GM12878 (cell line): Measurements from ENCODE around the gene TNK1. TPM values are rescaled to one million over a fixed set of nuclear protein-coding genes. Genes with fewer than 3 reads are reported as not detected.

Experiments
- ATAC-seq: fragments of 200-7000 bp; cut with Tn5 transposase; 3 replicates; pipeline ENCODE4 v1.9.1; 2020; ENCODE audit warnings: mild to moderate bottlenecking, moderate library complexity
- BruUV-seq: library from RNA; stranded (reverse); fragments of 400-500 nt; replicated peaks from 2 replicates; lab custom pipeline; 2021; lab: Mats Ljungman, UMichigan
- CTCF ChIA-PET: fragments of 300-600 bp; sonication (Branson Sonifier 250); formaldehyde crosslinking; extraction: SDS; loops from one replicate; lab custom pipeline; 2021; ENCODE audit warnings: inconsistent platforms; lab: Yijun Ruan, JAX
- POLR2A ChIA-PET: fragments of 350-600 bp; formaldehyde crosslinking; extraction: SDS; loops from one replicate; lab custom pipeline; 2021; ENCODE audit warnings: inconsistent platforms; lab: Charles Lee
- RAD21 ChIA-PET: fragments of 300-600 bp; sonication (Branson Sonifier 250); formaldehyde crosslinking; loops from one replicate; lab custom pipeline; 2023; ENCODE audit warnings: antibody characterized with exemption; ENCODE audit not compliant: unreplicated experiment; lab: Charles Lee
- SMC1A ChIA-PET: fragments of 300-600 bp; sonication (Branson Sonifier 250); formaldehyde crosslinking; loops from one replicate; lab custom pipeline; 2023; ENCODE audit not compliant: unreplicated experiment, uncharacterized antibody; lab: Charles Lee
- DNase-seq: peaks from one replicate; pipeline ENCODE4 v3.0.0-alpha.2; 2011; ENCODE audit warnings: low read depth, low spot score
- FAIRE-seq: peaks from 3 replicates; lab custom pipeline; 2011; peaks lifted over from hg19 to GRCh38; lab: Jason Lieb, UNC
- H2AFZ ChIP-seq: 2 replicates; pipeline ENCODE4 v1.6.0; 2011; ENCODE audit warnings: low read depth, low read length, control low read depth; ENCODE audit not compliant: control insufficient read depth
- H3K27ac ChIP-seq: 2 replicates; pipeline ENCODE4 v1.5.1; 2011; ENCODE audit warnings: control low read depth; ENCODE audit not compliant: control insufficient read depth, insufficient read depth
- H3K27me3 ChIP-seq, 2 experiments: replicated peaks in 1 of 2; 2 replicates each; pipeline versions ENCODE4 v1.6.0 to v1.6.1; 2011; ENCODE audit warnings: low read length in 1 of 2; ENCODE audit not compliant: control insufficient read depth in 2 of 2, insufficient read depth in 2 of 2
- H3K36me3 ChIP-seq, 2 experiments: 2 replicates each; pipeline ENCODE4 v1.5.1; 2011; ENCODE audit warnings: low read length in 1 of 2; ENCODE audit not compliant: control insufficient read depth in 2 of 2, insufficient read depth in 2 of 2
- H3K4me1 ChIP-seq: 2 replicates; pipeline ENCODE4 v1.6.1; 2011; ENCODE audit warnings: mild to moderate bottlenecking, low read length, moderate library complexity, mixed read lengths; ENCODE audit not compliant: control insufficient read depth, insufficient read depth
- H3K4me2 ChIP-seq: 2 replicates; pipeline ENCODE4 v1.6.0; 2011; ENCODE audit warnings: control low read depth; ENCODE audit not compliant: control insufficient read depth, insufficient read depth
- H3K4me3 ChIP-seq: fragments of 200-600 bp; sonication (generic); 2 replicates; pipeline ENCODE4 v1.5.1; 2016
- H3K79me2 ChIP-seq: 2 replicates; pipeline ENCODE4 v1.6.0; 2011; ENCODE audit warnings: low read length; ENCODE audit not compliant: control insufficient read depth, insufficient read depth
- H3K9ac ChIP-seq: 2 replicates; pipeline ENCODE4 v1.8.0; 2011; ENCODE audit warnings: low read length, control low read depth, mixed read lengths; ENCODE audit not compliant: control insufficient read depth, insufficient read depth
- H3K9me3 ChIP-seq: replicated peaks from 3 replicates; pipeline ENCODE4 v1.5.1; 2011; ENCODE audit warnings: mild to moderate bottlenecking, low read length; ENCODE audit not compliant: control insufficient read depth, insufficient read depth
- H4K20me1 ChIP-seq: 2 replicates; pipeline ENCODE4 v1.6.0; 2011; ENCODE audit not compliant: control insufficient read depth, insufficient read depth
- CBX5 ChIP-seq: sonication (generic); IDR thresholded peaks from 2 replicates; pipeline ENCODE4 v1.6.1; 2016; ENCODE audit warnings: low read depth, moderate library complexity, mild to moderate bottlenecking, inconsistent platforms
- CHD4 ChIP-seq: fragments of 200-600 bp; sonication (generic); IDR thresholded peaks from 2 replicates; pipeline ENCODE4 v1.6.1; 2016; ENCODE audit warnings: mild to moderate bottlenecking
- EED ChIP-seq: sonication (generic); IDR thresholded peaks from 2 replicates; pipeline ENCODE4 v1.6.1; 2016; ENCODE audit warnings: antibody characterized with exemption, low read depth
- ELK1 ChIP-seq: IDR thresholded peaks from 2 replicates; pipeline ENCODE4 v1.6.1; 2012; ENCODE audit warnings: low read depth, low read length, improper control_type of control experiment
- JUND ChIP-seq: IDR thresholded peaks from 2 replicates; pipeline ENCODE4 v1.6.1; 2012; ENCODE audit warnings: low read depth, mild to moderate bottlenecking, low read length, improper control_type of control experiment, moderate library complexity
- MTA2 ChIP-seq: fragments of 450-650 bp; IDR thresholded peaks from 2 replicates; pipeline ENCODE4 v1.6.1; 2016; ENCODE audit warnings: low read depth, mild to moderate bottlenecking, moderate library complexity
- NRF1 ChIP-seq: conservative IDR thresholded peaks from 2 replicates; pipeline ENCODE4 v1.6.1; 2011; ENCODE audit warnings: mild to moderate bottlenecking, low read depth, low read length, improper control_type of control experiment
- RAD21 ChIP-seq: IDR thresholded peaks from 2 replicates; pipeline ENCODE4 v1.6.1; 2011; ENCODE audit warnings: mild to moderate bottlenecking, low read depth, low read length, moderate library complexity; ENCODE audit not compliant: insufficient read depth
- RAD51 ChIP-seq: fragments of 450-650 bp; IDR thresholded peaks from 2 replicates; pipeline ENCODE4 v1.6.1; 2016; ENCODE audit warnings: moderate library complexity, mild to moderate bottlenecking, inconsistent platforms
- SRF ChIP-seq, 2 experiments: IDR thresholded peaks; 2 replicates each; pipeline ENCODE4 v1.6.1; 2011; ENCODE audit warnings: low read depth in 2 of 2, low read length in 2 of 2, mild to moderate bottlenecking in 1 of 2, moderate library complexity in 1 of 2
- TBL1XR1 ChIP-seq: IDR thresholded peaks from 2 replicates; pipeline ENCODE4 v1.6.1; 2012; ENCODE audit warnings: low read depth, low read length, improper control_type of control experiment
- USF1 ChIP-seq: IDR thresholded peaks from 2 replicates; pipeline ENCODE4 v1.6.1; 2011; ENCODE audit warnings: borderline replicate concordance, low read depth, mild to moderate bottlenecking, moderate library complexity, mixed read lengths, low read length; ENCODE audit not compliant: insufficient read depth; ENCODE audit errors: extremely low read length
- USF2 ChIP-seq: IDR thresholded peaks from 2 replicates; pipeline ENCODE4 v1.6.1; 2011; ENCODE audit warnings: low read depth, low read length, improper control_type of control experiment, borderline replicate concordance
- WRNIP1 ChIP-seq: IDR thresholded peaks from 2 replicates; pipeline ENCODE4 v1.6.1; 2011; ENCODE audit warnings: low read depth, low read length, improper control_type of control experiment, borderline replicate concordance
- WGBS: methylation state at CpG from one replicate; pipeline ENCODE4 v1.1.6; 2016; ENCODE audit warnings: low lambda C conversion rate; ENCODE audit not compliant: insufficient replicate concordance, insufficient coverage; ENCODE audit errors: missing lambda C conversion rate; 5-methylcytosine and 5-hydroxymethylcytosine counted together
- in situ Hi-C: fragments of 300-500 bp; cut with MboI; formaldehyde crosslinking; loops from 9 replicates; pipeline ENCODE4 v1.14.3; 2018; ENCODE audit warnings: mixed read lengths
- intact Hi-C: fragments of 100-400 bp; cut with micrococcal nuclease; formaldehyde crosslinking; loops from one replicate; pipeline ENCODE4 v1.14.2; 2022; ENCODE audit not compliant: unreplicated experiment
- polyA plus RNA-seq, 11 experiments: library from polyadenylated mRNA; depleted of rRNA in 4 of 11; unstranded in 6 of 11; stranded (reverse) in 5 of 11; fragments of >200 nt; fragmentation: Nextera tagmentation in 4 of 11; fragmentation: Illumina TruSeq in 1 of 11; extraction: Ambion mirVana in 4 of 11; extraction: Trizol in 1 of 11; gene quantifications; 1 replicate in 1 of 11; 2 replicates in 10 of 11; pipeline versions ENCODE4 v1.2.1 to v1.2.3, GENCODE V29; 2011 to 2016; ENCODE audit warnings: inconsistent platforms in 2 of 11, missing spikeins in 2 of 11, low read depth in 1 of 11
- total RNA-seq, 4 experiments: library from RNA; depleted of rRNA in 3 of 4; stranded (reverse); fragments of >200 nt in 3 of 4; fragmentation: Illumina TruSeq in 1 of 4; extraction: Trizol in 1 of 4; gene quantifications; 2 replicates each; pipeline versions ENCODE4 v1.2.1 to v1.2.3, GENCODE V29; 2013 to 2021

The TNK1 gene
- total and polyA plus RNA-seq, 10 of the 15 experiments (the other 5 are each of a cell fraction or from before 2014, with no cell fraction given): 0.06 to 2.5 (median 0.70) TPM

- Histone ChIP-seq H3K27me3 (no peaks in the 10 kb centered on the region; a peak in 1 of 4 replicates), H3K4me2 (no peak overlapping the region), H3K79me2 (no peaks in the 10 kb centered on the region), H3K27ac (no peak overlapping the region), H3K36me3 (no peaks in the 10 kb centered on the region), H3K9ac (no peak overlapping the region), H3K4me3 (no peak overlapping the region), H3K4me1 (no peaks in the 10 kb centered on the region), H4K20me1 (no peaks in the 10 kb centered on the region), H2AFZ (no peak overlapping the region), H3K9me3 (no peaks in the 10 kb centered on the region)
- ChIA-PET POLR2A (no interaction called here), SMC1A (no interaction called here), RAD21 (no interaction called here), CTCF (interaction anchor here (0.8 kb wide), 1 partner anchor 70 kb away, joined by 3 read pairs; no protein-coding TSS in a partner anchor)
- BruUV-seq: no TSS peak
- intact Hi-C loops: no loop called here
- TF ChIP-seq WRNIP1 (no peak), ELK1 (no peak), CBX5 (no peak), NRF1 (no peak)
- no peak for DNase-seq
- no peak for ATAC-seq
- FAIRE-seq: no peak
- in situ Hi-C loops: no loop called here
- 67% methylated on average over 33 of the region's 33 CpGs for WGBS
Observed at GRCh38 chr17:7426203-7426863, 45.4 kb downstream of the TNK1 start.

GRCh38 chr17:7426896-7427489 lies 46.1 kb downstream of the TNK1 start:
- Histone ChIP-seq H3K4me1 (no peaks in the 10 kb centered on the region), H3K9me3 (no peaks in the 10 kb centered on the region), H3K4me3 (no peak overlapping the region), H3K9ac (no peak overlapping the region), H4K20me1 (no peaks in the 10 kb centered on the region), H3K27ac (no peak overlapping the region), H3K27me3 (no peaks in the 10 kb centered on the region; a peak in 1 of 4 replicates), H3K79me2 (no peaks in the 10 kb centered on the region), H3K36me3 (no peaks in the 10 kb centered on the region), H2AFZ (no peak overlapping the region), H3K4me2 (no peak overlapping the region)
- ATAC-seq (no peak), FAIRE-seq (no peak), DNase-seq (no peak)
- intact Hi-C loops: no loop called here
- RAD21 ChIA-PET: no interaction called here
- CTCF ChIA-PET: interaction anchor here (0.8 kb wide), 1 partner anchor 70 kb away, joined by 3 read pairs; no protein-coding TSS in a partner anchor
- SMC1A ChIA-PET: no interaction called here
- in situ Hi-C loops: no loop called here
- no TSS peak for BruUV-seq
- POLR2A ChIA-PET: no interaction called here
- 62% methylated on average over 29 of the region's 29 CpGs for WGBS
- TF ChIP-seq SRF (IDR thresholded peaks at IDR 0.05; ENCODE audit: low read depth in 2 of 2, low read length in 2 of 2): no peak
- TF ChIP-seq JUND: no peak
- TF ChIP-seq CHD4: no peak
- TF ChIP-seq RAD21: no peak
- TF ChIP-seq EED: no peak
- TF ChIP-seq MTA2: no peak
- TF ChIP-seq RAD51: no peak
- no peak for TF ChIP-seq USF1
- no peak for TF ChIP-seq TBL1XR1
- no peak for TF ChIP-seq USF2
